ENCODE measurements around the gene SMIM41. TPM values are rescaled to one million over a fixed set of nuclear protein-coding genes. Genes with fewer than 3 reads are reported as not detected.

The SMIM41 gene
- total RNA-seq, 4 donors from 2014 or later: 0.64 to 1.5 (median 0.80) TPM; not detected in 1

- Histone ChIP-seq H3K4me1 (peaks cover 4 to 21% (median 9%) of the 10 kb centered on the region in 4 donors), H3K27me3 (peaks cover 2% of the 10 kb centered on the region), H3K4me3 (no peak overlapping the region), H3K36me3 (no peaks in the 10 kb centered on the region), H3K9me3 (no peaks in the 10 kb centered on the region), H3K27ac (peak overlapping the region in 1 of 4 donors; percentile 5)
- 18 to 25% methylated on average over 2 to 22 of the region's 23 CpGs for WGBS, 2 donors (ENCODE audit: low coverage in 1 of 2)
- intact Hi-C loops (cut with DNase I; ENCODE audit: low total_unique reads) (no loop called here), in situ Hi-C loops (cut with MboI; ENCODE audit: low pct_ligation_motif_present in 1 of 4, low pct_unique_long_range_greater_than_20kb in 1 of 4, low sequenced_read_pairs in 3 of 4) (no loop called here)
- peak; percentile 47 for DNase-seq
- peak; percentile 46 to 69 (median 65) for TF ChIP-seq CTCF (IDR thresholded peaks at IDR 0.05)
- TF ChIP-seq POLR2A (IDR thresholded peaks at IDR 0.05): no peak
Measured at GRCh38 chr12:52119398-52120254, 40.1 kb downstream of the SMIM41 start.

- Histone ChIP-seq H3K36me3 (no peaks in the 10 kb centered on the region), H3K4me1 (peaks cover 4 to 21% (median 9%) of the 10 kb centered on the region in 4 donors), H3K27me3 (peaks cover 6% of the 10 kb centered on the region), H3K9me3 (no peaks in the 10 kb centered on the region), H3K27ac (peak overlapping the region in 1 of 4 donors; percentile 9), H3K4me3 (no peak overlapping the region)
- 59% methylated on average over 14 of the region's 19 CpGs; no CpG with 5 or more reads in 1 of the 2 donors for WGBS, 2 donors (ENCODE audit: low coverage in 1 of 2)
- in situ Hi-C loops (cut with MboI; ENCODE audit: low pct_ligation_motif_present in 1 of 4, low pct_unique_long_range_greater_than_20kb in 1 of 4, low sequenced_read_pairs in 3 of 4) (no loop called here), intact Hi-C loops (cut with DNase I; ENCODE audit: low total_unique reads) (no loop called here)
- TF ChIP-seq CTCF (IDR thresholded peaks at IDR 0.05) (no peak), POLR2A (IDR thresholded peaks at IDR 0.05) (no peak), EP300 (IDR thresholded peaks at IDR 0.05; ENCODE audit: low read depth) (no peak), POLR2AphosphoS5 (IDR thresholded peaks at IDR 0.05) (no peak)
- DNase-seq: no peak
Measured at GRCh38 chr12:52120951-52121823, 41.7 kb downstream of the SMIM41 start.

GRCh38 chr12:52121824-52122539 lies 42.5 kb downstream of the SMIM41 start:
- peak; percentile 69 for DNase-seq
- H3K9me3 ChIP-seq: no peaks in the 10 kb centered on the region
- H3K4me3 ChIP-seq: no peak overlapping the region
- peak overlapping the region in 1 of 4 donors; percentile 9 for H3K27ac ChIP-seq
- no peaks in the 10 kb centered on the region for H3K36me3 ChIP-seq
- WGBS, 2 donors (ENCODE audit: low coverage in 1 of 2): 0 to 13% methylated on average over 1 to 18 of the region's 18 CpGs
- in situ Hi-C loops (cut with MboI; ENCODE audit: low pct_ligation_motif_present in 1 of 4, low pct_unique_long_range_greater_than_20kb in 1 of 4, low sequenced_read_pairs in 3 of 4) (no loop called here), intact Hi-C loops (cut with DNase I; ENCODE audit: low total_unique reads) (no loop called here)
- H3K4me1 ChIP-seq: peaks cover 4 to 15% (median 9%) of the 10 kb centered on the region in 4 donors
- peak; percentile 44 to 81 (median 70) for TF ChIP-seq CTCF (IDR thresholded peaks at IDR 0.05)
- TF ChIP-seq POLR2AphosphoS5 (IDR thresholded peaks at IDR 0.05): no peak
- peaks cover 8% of the 10 kb centered on the region for H3K27me3 ChIP-seq

GRCh38 chr12:52122540-52122871 lies 43.0 kb downstream of the SMIM41 start:
- Histone ChIP-seq H3K27me3 (peaks cover 8% of the 10 kb centered on the region), H3K36me3 (no peaks in the 10 kb centered on the region), H3K4me1 (peaks cover 4 to 15% (median 8%) of the 10 kb centered on the region in 4 donors), H3K4me3 (no peak overlapping the region), H3K9me3 (no peaks in the 10 kb centered on the region), H3K27ac (no peak overlapping the region)
- DNase-seq: no peak
- in situ Hi-C loops (cut with MboI; ENCODE audit: low pct_ligation_motif_present in 1 of 4, low pct_unique_long_range_greater_than_20kb in 1 of 4, low sequenced_read_pairs in 3 of 4): no loop called here
- 20 to 49% methylated on average over 1 to 4 of the region's 4 CpGs for WGBS, 2 donors (ENCODE audit: low coverage in 1 of 2)
- intact Hi-C loops (cut with DNase I; ENCODE audit: low total_unique reads): no loop called here
- no peak for TF ChIP-seq POLR2AphosphoS5 (IDR thresholded peaks at IDR 0.05)
- no peak for TF ChIP-seq CTCF (IDR thresholded peaks at IDR 0.05)
- no peak for TF ChIP-seq EP300 (IDR thresholded peaks at IDR 0.05; ENCODE audit: low read depth)
- TF ChIP-seq POLR2A (IDR thresholded peaks at IDR 0.05): no peak
